ENCODE measurements around the gene ASIC4.

Gene ASIC4

GRCh38 chr2:219537657-219538488, 23.6 kb downstream of the ASIC4 start:
- DNase-seq, result no peak

DNA sequence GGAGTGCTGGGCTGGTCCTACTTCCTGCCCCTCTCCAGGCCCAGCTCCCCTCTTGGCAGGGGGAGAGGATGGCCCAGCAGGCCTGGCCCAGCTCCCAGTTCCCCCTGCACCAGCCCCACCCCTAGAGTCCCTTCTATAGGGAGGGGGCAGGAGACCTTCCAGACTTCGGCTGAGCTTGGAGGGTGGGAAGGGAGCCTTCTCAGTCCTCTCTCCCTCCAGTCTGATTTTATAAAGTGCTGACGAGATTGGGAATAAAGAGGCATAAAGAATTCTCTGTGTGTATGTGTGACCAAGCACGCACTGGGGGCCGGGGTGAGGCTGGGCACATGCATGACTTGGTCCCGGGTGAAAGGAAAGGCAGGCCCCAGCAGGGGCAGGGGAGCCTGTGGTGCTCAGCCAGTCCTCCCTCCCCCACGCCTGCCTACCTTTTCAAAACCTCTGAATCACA, 24.2 kb downstream of the ASIC4 start:
- DNase-seq, result no peak

DNA sequence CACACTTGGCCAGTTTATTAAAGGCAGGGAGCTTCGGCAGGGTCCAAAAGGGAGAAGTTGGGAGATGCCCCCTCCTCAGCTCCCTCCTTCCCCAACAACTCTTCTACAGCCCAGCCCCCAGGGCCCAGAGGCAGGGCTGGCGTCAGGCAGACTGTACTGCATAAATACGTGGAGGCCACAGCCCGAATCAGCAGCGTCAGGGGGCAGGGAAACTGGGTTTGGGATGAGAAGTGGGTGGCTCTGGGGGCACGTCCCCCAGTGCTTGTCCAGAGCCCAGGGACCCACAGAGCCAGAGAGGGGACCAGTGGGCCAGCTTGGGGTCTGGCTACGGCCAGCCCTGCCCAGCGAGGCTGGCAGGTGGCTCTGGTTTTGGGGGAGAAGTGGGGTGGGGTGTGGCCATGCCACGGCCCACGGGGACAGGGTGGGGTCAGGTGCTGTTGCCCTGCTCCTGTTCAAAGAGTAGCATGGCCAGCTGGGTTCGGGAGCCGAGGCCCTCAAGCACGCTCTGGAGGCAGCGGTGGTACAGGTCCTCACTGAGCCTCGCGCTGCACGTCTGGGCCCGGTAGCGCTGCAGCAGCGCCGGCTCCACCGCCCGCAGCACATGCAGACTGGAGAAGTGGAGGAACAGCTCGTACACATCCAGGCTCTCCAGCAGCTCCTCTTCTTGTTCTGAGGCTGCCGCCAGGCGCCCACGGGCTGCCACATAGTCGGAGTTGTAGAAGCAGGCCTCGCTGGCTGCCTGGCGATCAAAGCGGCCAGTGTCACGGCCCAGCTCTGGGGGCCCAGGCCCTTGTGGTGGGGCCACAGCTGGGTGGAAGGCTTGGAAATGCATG, 24.9 kb downstream of the ASIC4 start:
- no peak for DNase-seq

DNA sequence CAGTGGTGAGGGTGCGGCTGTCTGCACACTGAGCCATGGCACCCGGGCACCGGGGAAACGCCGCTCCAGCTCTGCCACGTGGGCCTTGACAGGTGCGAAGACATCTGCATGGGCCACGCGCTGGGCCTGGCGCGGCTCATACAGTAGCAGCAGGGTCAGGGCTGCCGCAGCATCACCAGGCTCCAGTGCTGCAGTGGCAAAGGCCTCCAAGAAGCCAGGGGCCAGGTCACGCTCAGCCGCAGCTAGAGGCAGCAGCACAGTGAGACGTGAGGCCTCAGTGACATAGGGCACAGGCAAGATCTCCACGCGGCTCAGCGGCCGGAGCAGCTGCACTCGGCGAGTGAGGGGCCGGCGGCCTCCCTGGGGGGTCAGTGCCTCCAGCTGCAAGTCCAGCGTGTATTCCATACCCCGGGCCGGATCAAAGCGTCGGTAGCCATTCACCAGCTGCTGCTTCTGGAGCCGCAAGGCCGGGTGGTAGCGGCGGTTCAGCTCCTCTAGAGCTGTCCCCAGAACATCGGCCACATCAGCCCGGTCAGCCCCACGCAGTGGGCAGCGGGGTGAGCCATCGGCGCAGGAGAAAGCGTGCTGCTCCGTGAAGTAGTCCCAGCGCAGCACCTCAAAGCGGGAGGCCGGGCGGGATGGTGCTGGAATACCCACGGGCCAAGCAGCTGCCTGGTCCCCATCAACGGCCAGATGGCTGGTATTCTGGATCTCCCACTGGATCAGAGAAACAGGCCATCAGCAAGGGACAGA, 25.8 kb downstream of the ASIC4 start:
- DNase-seq, result no peak

DNA sequence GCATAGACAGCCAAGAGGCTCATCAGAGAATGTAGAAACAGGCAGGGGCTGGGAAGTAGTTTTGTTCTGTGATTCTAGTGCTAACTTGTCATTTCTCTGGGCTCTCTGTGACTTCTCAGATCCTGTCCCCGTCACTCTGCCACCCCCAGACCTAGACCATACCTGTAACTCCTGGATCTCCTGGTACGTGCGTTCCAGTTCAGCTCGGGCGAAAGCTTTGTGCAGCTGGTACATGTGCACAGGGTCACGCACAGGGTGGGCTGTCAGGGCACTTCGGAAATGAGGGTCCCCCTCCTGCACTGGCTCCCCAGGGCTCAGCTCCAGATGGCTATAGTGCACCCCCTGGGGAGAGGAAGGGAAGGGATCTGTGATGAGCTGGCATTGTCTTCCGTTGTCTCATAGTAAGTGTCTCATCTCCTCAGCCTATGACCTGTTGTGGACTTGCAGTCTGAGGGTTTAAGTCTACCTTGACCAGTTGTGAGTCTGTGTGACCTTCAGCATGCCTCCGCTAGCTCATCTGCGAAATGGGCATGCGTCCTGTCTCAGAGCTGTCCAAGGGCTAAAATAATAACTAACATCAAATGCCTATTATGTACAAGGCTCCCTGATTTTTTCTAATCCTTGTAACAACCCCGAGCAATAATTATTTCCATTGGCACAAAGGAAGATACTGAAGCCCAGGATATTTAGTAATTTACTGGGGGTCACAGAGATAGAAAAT, 26.7 kb downstream of the ASIC4 start:
- DNase-seq, result no peak

DNA sequence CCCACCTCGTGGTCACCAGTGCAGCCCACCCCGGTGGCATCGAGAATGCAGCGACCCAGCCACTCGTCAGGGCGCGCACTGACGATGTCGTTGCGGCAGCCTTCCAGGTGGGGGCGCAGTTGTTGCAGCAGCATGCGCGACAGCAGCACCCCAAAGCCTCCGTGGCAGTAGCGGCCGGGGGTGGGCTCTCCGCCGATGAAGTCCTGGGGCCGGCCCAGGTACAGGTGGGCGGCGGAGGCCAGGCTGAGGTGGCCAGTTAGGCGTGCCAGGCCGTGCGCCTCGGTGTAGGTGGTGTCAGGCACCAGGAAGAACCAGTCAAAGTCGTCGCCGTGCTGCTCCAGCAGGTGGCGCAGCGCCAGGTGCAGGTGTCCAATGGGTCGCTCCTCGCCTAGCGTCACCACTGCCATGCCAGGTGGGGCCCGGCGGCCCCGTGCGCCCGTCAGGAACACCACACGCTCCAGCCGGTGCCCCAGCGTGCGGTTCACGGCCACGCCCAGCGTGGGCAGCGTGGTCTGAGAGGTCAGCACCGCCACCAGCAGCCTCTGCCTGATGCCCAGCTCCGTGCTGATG, 27.4 kb downstream of the ASIC4 start:
- peak; percentile 78 for DNase-seq

GRCh38 chr2:219542931-219543595, 28.8 kb downstream of the ASIC4 start:
- no peak for DNase-seq

DNA sequence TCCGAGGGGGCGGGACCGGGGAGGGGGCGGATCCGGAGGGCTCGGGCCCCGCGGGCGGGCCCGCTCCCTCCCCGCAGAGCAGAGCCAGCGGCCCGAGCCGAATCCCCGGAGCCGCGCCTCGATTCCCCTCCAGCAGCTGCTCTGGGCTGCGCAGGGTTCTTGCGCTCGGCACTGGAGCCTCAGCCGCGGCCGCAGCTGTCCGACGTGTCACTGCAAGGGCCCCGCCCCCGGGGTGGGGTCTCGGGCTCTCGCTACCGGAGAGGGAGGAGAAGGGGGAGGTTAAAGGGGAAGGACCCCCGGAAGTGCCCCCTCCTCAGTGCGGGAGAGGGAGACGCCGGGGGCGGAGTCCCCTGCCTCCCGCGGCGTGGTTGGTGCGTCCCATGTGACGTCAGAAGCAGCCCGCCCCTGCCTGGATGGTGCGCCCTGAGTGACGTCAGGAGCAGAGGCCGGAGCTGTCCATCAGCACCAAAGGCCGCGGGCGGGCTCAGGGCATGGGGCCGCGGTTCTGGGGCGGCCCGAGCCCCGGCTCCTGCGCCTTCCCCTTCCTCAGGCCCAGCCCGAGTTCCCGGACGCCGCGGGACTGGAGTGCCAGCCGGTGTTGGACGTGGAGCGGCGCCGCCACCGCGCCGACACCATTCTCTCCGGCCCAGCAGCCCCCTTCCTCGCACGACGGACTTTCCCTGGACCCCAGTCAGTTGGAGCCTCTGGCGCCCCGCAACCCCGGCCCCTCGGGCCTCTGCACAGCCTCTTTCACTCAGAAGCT, 29.5 kb downstream of the ASIC4 start, which contains the start of the genes CHPF and TMEM198:
CHPF (minus strand) TSS at position 214 of the 763 bp plus-strand sequence. CDS start 271 bp downstream, outside the sequence.
TMEM198 (plus strand) TSS at position 433 of the 763 bp plus-strand sequence. CDS start 700 bp downstream, outside the sequence.
- peak; percentile 84 for DNase-seq

GRCh38 chr2:219544567-219544966, 30.3 kb downstream of the ASIC4 start:
- no peak for DNase-seq

DNA sequence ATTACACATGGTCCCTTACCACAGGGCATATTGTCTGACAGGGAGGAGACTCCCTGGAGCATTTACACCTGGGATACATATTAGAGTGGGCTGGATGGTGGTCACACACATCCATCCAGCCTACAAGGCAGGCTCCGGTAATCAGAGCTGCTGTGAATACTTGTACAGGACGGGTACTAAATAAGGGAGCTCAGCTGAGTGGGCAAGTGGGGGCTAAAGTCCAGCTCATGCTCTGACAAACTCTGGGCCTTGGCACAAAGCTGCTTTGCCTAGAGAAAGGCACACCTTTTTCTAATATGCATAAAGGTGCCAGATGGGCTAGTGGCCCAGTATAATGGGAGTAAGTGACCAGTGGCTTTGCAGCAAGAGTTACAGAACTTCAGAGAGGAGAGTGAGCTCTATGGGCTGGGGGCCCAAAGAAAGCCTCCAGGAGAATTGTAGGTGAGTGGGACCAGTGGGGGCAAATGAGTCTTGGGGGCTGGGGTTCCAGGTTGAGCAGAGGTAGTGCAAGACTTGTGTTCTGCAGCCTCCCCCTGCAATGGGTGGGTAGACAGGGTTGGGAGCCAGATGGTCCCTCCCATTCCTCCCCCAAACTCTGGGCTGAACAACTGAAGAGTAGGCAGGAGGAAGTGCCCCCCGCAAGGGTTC, 31.1 kb downstream of the ASIC4 start:
- DNase-seq, result no peak

DNA sequence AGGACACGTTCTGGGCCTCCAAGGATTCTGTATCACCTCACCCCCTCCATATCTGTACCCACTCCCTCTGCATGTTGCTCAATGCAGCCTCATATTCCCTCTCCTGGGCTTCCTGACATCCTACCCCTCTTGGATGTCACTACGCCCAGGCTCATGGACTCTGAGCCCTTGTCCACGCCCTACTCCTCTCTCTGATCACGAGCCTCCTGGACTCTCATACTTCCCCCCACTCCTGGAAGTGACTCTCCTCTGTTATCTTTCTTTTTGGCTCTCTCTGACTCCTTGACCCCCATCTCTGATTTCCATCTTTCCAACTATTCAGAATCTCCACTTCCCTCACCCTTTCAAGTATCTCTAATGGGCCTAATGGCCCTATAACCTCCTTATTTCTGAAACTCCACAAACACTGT, 31.7 kb downstream of the ASIC4 start:
- no peak for DNase-seq

- DNase-seq, result no peak
These were observed 33.3 kb downstream of the ASIC4 start for GRCh38 chr2:219547621-219548020.

DNA sequence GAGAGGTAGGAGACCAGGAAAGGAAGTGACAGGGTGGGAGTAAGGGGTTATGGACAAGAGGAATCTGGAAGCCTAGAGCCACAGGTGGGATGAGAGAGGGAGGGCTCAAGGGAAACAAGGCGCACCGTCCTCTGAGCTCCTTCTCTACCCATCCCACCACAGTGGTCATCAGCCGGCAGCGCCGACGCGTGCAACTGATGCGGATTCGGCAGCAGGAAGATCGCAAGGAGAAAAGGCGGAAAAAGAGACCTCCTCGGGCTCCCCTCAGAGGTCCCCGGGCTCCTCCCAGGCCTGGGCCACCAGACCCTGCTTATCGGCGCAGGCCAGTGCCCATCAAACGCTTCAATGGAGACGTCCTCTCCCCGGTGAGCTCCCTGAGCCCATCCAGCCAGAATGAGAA, 34.7 kb downstream of the ASIC4 start:
- DNase-seq, result no peak

- no peak for DNase-seq
These were observed 35.3 kb downstream of the ASIC4 start for GRCh38 chr2:219549619-219550018.

DNA sequence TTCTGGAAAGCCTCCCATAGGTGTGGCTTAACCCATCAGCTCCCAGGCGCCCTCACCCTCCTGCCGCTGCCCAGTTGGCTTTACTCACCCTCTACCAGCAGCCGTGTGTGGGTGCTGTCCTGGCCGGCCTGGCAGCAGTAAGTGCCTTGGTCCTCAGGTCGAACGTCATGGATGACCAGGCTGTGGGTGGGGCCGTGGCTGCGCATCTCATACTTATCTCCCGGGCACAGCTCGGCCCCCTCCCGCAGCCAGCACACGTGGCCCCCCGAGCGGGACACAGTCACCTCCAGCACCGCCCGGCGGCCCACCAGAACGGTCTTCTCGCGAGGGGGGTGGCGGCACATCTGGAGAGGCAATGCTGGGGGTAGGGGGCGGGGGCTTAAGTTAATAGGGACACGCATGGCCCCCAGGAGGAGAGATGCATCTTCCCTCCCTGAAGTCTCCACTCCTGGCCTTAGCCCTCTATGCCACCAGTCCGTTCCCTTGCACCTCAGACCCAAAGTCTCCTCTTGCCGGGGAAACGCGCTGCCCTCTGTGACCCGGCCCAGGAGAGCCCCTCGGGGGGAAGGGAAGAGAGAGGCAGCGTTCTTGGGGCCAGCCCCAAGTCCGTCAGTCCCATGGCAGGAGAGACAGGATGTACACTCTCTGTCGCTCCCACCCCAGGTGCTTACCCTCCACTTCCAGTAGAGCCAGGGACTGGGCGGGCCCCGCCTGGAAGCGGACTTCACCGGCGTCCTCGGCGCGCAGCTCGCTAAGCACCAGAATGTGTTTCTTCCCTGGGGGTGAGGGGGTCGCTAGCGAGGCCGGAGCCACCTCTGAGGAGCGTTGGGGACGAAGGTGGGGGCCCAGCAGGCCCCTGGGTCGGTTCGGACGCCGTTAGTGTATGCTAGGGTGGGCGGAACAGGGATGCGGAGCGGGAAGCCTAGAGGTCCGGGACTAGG, 37.4 kb downstream of the ASIC4 start:
- no peak for DNase-seq

- DNase-seq, result peak; percentile 76
These were observed 38.3 kb downstream of the ASIC4 start for GRCh38 chr2:219552382-219553167.

DNA sequence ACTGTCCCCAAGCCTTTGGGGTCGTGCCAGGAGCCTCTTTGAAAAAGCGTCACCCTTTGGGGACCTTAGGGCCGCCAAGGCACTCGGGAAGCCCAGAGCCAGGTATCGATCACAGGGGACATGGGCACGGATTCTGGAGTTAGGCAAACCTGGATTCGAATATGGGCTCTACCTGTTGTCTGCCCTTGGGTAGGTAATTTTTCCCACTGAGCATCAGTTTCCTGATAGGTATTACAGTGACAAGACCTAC, 38.8 kb downstream of the ASIC4 start:
- no peak for DNase-seq

DNA sequence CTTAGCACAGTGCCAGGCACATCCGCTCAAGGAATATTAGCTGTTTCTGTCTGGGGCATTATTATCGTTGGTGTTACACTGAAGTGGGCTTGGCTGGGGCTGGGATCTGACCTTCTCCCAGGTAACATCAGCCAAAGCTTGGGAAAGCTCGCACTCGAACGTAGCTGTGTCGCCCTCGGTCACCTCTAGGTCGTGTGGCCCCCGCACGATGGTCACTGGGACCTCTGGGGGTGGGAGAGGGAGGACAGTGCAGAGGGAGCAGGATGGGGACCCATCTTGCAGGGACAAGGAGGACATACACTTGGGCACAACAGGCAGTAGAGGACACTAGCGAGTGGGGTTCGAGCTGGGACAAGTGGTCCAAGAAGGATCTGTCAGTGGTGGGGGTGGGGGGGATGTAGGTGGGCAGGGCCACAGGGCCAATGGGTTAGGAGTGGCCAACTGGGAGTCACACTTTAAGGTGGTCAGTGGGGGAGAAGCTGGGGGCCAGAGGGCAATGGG, 39.2 kb downstream of the ASIC4 start:
- DNase-seq, result no peak
